Measurements from ENCODE around the gene MEF2C.

Gene MEF2C

GRCh38 chr5:88836195-88836838 lies 46.7 kb downstream of the MEF2C start:
- Histone ChIP-seq H3K4me3 (IDR thresholded peaks at IDR 0.05; ENCODE audit: insufficient read depth, low read depth, low read length) (no peak overlapping the region), H3K36me3 (ENCODE audit: insufficient read depth) (no peaks in the 10 kb centered on the region), H2AFZ (ENCODE audit: low read depth) (no peak overlapping the region), H3K27ac (no peak overlapping the region), H3K4me1 (ENCODE audit: low read depth, poor library complexity, severe bottlenecking) (no peaks in the 10 kb centered on the region), H3K4me2 (no peak overlapping the region), H3K79me2 (ENCODE audit: insufficient read depth, low read depth) (no peaks in the 10 kb centered on the region), H3K27me3 (ENCODE audit: insufficient read depth, low read depth) (no peaks in the 10 kb centered on the region), H3K9ac (no peak overlapping the region), H4K20me1 (ENCODE audit: insufficient read depth) (no peaks in the 10 kb centered on the region)
- TF ChIP-seq CTCF (conservative IDR thresholded peaks at IDR 0.05; ENCODE audit: low read depth, low read length) = no peak

- no peak overlapping the region for H2AFZ ChIP-seq (ENCODE audit: low read depth)
- no peak overlapping the region for H3K9ac ChIP-seq
- no peak overlapping the region for H3K27ac ChIP-seq
These were observed 48.5 kb downstream of the MEF2C start for GRCh38 chr5:88834499-88834898.

GRCh38 chr5:88834131-88834462 lies 48.9 kb downstream of the MEF2C start:
- Histone ChIP-seq H3K4me2 (no peak overlapping the region), H3K27ac (no peak overlapping the region), H3K4me1 (ENCODE audit: low read depth, poor library complexity, severe bottlenecking) (no peaks in the 10 kb centered on the region), H4K20me1 (ENCODE audit: insufficient read depth) (no peaks in the 10 kb centered on the region), H3K36me3 (ENCODE audit: insufficient read depth) (no peaks in the 10 kb centered on the region), H3K79me2 (ENCODE audit: insufficient read depth, low read depth) (no peaks in the 10 kb centered on the region), H3K27me3 (ENCODE audit: insufficient read depth, low read depth) (no peaks in the 10 kb centered on the region), H2AFZ (ENCODE audit: low read depth) (no peak overlapping the region), H3K9ac (no peak overlapping the region), H3K4me3 (IDR thresholded peaks at IDR 0.05; ENCODE audit: insufficient read depth, low read depth, low read length) (no peak overlapping the region)
- no peak for TF ChIP-seq CTCF (conservative IDR thresholded peaks at IDR 0.05; ENCODE audit: low read depth, low read length)

More at GRCh38 chr5:88834499-88834898, 48.5 kb downstream of the MEF2C start:
- Histone ChIP-seq H3K4me2 (no peak overlapping the region), H3K79me2 (ENCODE audit: insufficient read depth, low read depth) (no peaks in the 10 kb centered on the region), H4K20me1 (ENCODE audit: insufficient read depth) (no peaks in the 10 kb centered on the region), H3K4me3 (IDR thresholded peaks at IDR 0.05; ENCODE audit: insufficient read depth, low read depth, low read length) (no peak overlapping the region), H3K4me1 (ENCODE audit: low read depth, poor library complexity, severe bottlenecking) (no peaks in the 10 kb centered on the region), H3K36me3 (ENCODE audit: insufficient read depth) (no peaks in the 10 kb centered on the region), H3K27me3 (ENCODE audit: insufficient read depth, low read depth) (no peaks in the 10 kb centered on the region)
- no peak for TF ChIP-seq CTCF (conservative IDR thresholded peaks at IDR 0.05; ENCODE audit: low read depth, low read length)

- Histone ChIP-seq H4K20me1 (ENCODE audit: insufficient read depth) (no peaks in the 10 kb centered on the region), H3K27me3 (ENCODE audit: insufficient read depth, low read depth) (no peaks in the 10 kb centered on the region), H3K36me3 (ENCODE audit: insufficient read depth) (no peaks in the 10 kb centered on the region), H3K79me2 (ENCODE audit: insufficient read depth, low read depth) (no peaks in the 10 kb centered on the region), H3K4me2 (no peak overlapping the region), H3K27ac (no peak overlapping the region), H2AFZ (ENCODE audit: low read depth) (no peak overlapping the region), H3K9ac (no peak overlapping the region), H3K4me1 (ENCODE audit: low read depth, poor library complexity, severe bottlenecking) (no peaks in the 10 kb centered on the region), H3K4me3 (IDR thresholded peaks at IDR 0.05; ENCODE audit: insufficient read depth, low read depth, low read length) (no peak overlapping the region)
- no peak for TF ChIP-seq CTCF (conservative IDR thresholded peaks at IDR 0.05; ENCODE audit: low read depth, low read length)
These were observed 49.4 kb downstream of the MEF2C start for GRCh38 chr5:88833371-88834130.

All from KMS-11 (cell line).